Measurements from ENCODE around the gene CYP19A1.

- TF ChIP-seq, protein P1, sequence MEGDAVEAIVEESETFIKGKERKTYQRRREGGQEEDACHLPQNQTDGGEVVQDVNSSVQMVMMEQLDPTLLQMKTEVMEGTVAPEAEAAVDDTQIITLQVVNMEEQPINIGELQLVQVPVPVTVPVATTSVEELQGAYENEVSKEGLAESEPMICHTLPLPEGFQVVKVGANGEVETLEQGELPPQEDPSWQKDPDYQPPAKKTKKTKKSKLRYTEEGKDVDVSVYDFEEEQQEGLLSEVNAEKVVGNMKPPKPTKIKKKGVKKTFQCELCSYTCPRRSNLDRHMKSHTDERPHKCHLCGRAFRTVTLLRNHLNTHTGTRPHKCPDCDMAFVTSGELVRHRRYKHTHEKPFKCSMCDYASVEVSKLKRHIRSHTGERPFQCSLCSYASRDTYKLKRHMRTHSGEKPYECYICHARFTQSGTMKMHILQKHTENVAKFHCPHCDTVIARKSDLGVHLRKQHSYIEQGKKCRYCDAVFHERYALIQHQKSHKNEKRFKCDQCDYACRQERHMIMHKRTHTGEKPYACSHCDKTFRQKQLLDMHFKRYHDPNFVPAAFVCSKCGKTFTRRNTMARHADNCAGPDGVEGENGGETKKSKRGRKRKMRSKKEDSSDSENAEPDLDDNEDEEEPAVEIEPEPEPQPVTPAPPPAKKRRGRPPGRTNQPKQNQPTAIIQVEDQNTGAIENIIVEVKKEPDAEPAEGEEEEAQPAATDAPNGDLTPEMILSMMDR (IDR thresholded peaks at IDR 0.05) = no peak
- TF ChIP-seq POLR2A (IDR thresholded peaks at IDR 0.05) = no peak
These were observed 4.4 kb downstream of the CYP19A1 start for GRCh38 chr15:51334011-51334451.
